C4-2B (cell line): ENCODE results near the gene CPLX1.
A peak's percentile ranks its signal among the peaks of the same experiment; 100 is the strongest.
"Not testable (repeated sequence)": the region's sequence is repeated elsewhere in the genome, so short reads cannot be mapped to it uniquely, and the experiment has no call there.

Experiments
- H3K27ac ChIP-seq: fragments of 450-650 bp; 2 replicates; pipeline ENCODE4 v1.5.1; 2017
- ZFX ChIP-seq: fragments of 450-650 bp; IDR thresholded peaks from 2 replicates; pipeline ENCODE4 v1.6.1; 2017
- TF ChIP-seq, protein P1 (sequence below): fragments of 450-650 bp; conservative IDR thresholded peaks from 2 replicates; pipeline ENCODE4 v1.5.1; 2017; ENCODE audit warnings: mild to moderate bottlenecking

The CPLX1 gene

DNA sequence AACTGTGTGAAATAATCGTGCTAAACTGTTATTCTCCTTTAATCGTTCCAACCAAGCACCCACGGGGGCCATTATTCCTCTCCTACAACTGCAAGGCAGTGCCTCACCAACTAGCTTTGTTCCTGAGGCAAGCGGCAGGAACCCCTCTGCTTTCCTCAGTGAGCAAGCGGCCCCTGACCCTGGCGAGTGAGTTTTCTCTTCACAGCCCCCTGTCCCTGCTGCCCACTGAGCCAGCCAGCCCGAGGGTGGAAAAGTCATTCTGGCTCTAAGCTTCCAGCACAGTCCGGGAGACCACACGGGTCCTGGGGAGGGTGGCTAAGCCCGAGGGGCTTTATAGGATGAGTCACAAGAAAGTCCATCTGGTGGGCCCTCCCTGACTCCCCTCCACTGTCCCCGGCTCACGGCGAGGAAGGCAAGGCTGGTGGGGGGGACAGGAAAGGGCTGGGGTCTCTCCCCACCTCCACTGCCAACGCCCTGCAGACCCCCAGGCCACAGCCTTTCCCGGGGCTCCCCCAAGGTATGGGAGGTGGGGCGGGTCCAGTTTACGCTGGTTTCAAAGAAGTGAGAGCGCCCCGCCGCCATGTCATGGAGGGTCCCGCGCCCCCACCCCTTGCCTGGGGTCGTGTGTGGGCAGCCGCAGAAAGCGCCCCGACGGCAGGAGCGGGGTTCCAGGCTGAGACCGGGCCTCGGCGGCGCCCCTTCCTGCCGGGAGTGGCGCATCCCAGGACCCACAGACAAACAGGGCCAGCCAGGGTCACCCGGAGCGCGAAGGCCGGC, 45.0 kb downstream of the CPLX1 start:
- TF ChIP-seq, protein P1, sequence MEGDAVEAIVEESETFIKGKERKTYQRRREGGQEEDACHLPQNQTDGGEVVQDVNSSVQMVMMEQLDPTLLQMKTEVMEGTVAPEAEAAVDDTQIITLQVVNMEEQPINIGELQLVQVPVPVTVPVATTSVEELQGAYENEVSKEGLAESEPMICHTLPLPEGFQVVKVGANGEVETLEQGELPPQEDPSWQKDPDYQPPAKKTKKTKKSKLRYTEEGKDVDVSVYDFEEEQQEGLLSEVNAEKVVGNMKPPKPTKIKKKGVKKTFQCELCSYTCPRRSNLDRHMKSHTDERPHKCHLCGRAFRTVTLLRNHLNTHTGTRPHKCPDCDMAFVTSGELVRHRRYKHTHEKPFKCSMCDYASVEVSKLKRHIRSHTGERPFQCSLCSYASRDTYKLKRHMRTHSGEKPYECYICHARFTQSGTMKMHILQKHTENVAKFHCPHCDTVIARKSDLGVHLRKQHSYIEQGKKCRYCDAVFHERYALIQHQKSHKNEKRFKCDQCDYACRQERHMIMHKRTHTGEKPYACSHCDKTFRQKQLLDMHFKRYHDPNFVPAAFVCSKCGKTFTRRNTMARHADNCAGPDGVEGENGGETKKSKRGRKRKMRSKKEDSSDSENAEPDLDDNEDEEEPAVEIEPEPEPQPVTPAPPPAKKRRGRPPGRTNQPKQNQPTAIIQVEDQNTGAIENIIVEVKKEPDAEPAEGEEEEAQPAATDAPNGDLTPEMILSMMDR: no peak
- no peak for TF ChIP-seq ZFX
- peak overlapping the region; percentile 99 for H3K27ac ChIP-seq

- peak overlapping the region; percentile 99 for H3K27ac ChIP-seq
Observed at GRCh38 chr4:780255-780654, 45.7 kb downstream of the CPLX1 start.

DNA sequence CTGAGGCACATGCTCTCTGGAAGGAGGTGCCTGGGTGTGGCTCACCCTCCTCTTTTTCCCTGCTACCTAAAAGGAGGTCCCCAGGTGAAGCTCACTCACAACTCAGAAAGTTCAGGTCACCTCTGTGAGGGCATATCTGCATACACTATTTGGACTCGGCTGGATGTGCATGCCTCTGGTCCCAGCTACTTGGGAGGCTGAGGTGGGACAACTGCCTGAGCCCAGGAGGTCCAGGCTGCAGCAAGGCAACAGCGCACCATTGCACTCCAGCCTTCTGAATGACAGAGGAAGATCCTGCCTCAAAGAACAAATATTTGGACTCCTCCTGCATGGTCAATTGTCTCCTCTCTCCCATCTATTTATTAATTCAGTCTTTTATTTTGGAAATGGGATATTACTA, 46.4 kb downstream of the CPLX1 start:
- TF ChIP-seq ZFX: no peak
- TF ChIP-seq, protein P1: no peak
- peak overlapping the region; percentile 99 for H3K27ac ChIP-seq

- no peak overlapping the region for H3K27ac ChIP-seq
- TF ChIP-seq, protein P1: no peak
- no peak for TF ChIP-seq ZFX
Observed at GRCh38 chr4:777520-778262, 48.2 kb downstream of the CPLX1 start.

DNA sequence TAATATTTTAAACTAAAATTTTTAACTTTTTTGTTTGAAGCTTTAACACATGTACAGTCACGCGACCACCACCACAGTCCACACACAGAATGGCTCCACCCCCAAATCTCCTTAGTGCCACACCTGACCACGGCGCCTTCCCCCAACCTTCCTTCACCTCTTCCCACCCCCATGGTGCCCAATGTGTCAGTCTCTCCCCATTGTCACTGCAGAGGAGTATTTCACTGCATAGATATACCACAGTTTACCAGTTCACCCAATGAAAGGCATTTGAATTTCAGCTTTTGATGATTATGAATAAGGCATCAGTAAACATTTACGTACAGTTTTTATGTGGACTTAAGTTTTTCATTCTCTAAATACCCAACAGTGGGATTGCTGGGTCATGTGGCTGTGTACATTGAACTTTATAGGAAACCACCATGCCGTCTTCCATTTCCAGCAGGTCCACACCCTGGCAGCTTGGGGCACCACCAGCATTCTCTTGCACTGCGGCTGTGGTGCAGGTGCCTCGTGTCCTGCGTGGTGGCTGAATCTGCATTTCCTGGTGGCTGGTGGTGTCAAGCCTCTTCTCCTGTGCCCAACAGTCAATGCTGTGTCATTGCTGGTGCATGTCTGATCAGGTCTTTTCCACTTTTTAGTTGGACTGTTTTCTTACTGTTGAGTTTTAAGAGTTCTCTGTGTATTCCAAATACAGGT, 49.0 kb downstream of the CPLX1 start:
- no peak overlapping the region for H3K27ac ChIP-seq
- TF ChIP-seq ZFX: no peak
- TF ChIP-seq, protein P1: no peak

GRCh38 chr4:775485-775884, 50.4 kb downstream of the CPLX1 start:
- not testable (repeated sequence) for H3K27ac ChIP-seq

GRCh38 chr4:774419-775092, 51.4 kb downstream of the CPLX1 start:
- not testable (repeated sequence) for H3K27ac ChIP-seq

GRCh38 chr4:773214-773613, 52.7 kb downstream of the CPLX1 start:
- no peak for TF ChIP-seq ZFX
- TF ChIP-seq, protein P1: no peak
- no peak overlapping the region; the same call in 1 of the 2 replicates for H3K27ac ChIP-seq
